Measurements from ENCODE around the gene BCL11A.
A peak's percentile ranks its signal among the peaks of the same experiment; 100 is the strongest.

BCL11A gene

GRCh38 chr2:60554646-60555065, 1.2 kb upstream of the BCL11A start:
- DNase-seq (ENCODE audit: low spot score) (no peak), ATAC-seq (ENCODE audit: low read depth) (peak; percentile 7)
- Histone ChIP-seq H3K9me3 (ENCODE audit: severe bottlenecking) (no peaks in the 10 kb centered on the region), H3K27ac (ENCODE audit: poor library complexity, severe bottlenecking) (peak overlapping the region; percentile 74), H3K36me3 (ENCODE audit: low read depth) (no peaks in the 10 kb centered on the region), H3K27me3 (ENCODE audit: insufficient read depth, poor library complexity, severe bottlenecking) (peaks cover 60% of the 10 kb centered on the region), H3K4me1 (ENCODE audit: insufficient read depth, poor library complexity, severe bottlenecking) (no peaks in the 10 kb centered on the region), H3K4me3 (ENCODE audit: severe bottlenecking) (peak overlapping the region; percentile 50)
- no peak for TF ChIP-seq CTCF (IDR thresholded peaks at IDR 0.05; ENCODE audit: poor library complexity, severe bottlenecking)

GRCh38 chr2:60554074-60554645, 706 bp upstream of the BCL11A start:
- TF ChIP-seq CTCF (IDR thresholded peaks at IDR 0.05; ENCODE audit: poor library complexity, severe bottlenecking): no peak
- H3K27ac ChIP-seq (ENCODE audit: poor library complexity, severe bottlenecking): peak overlapping the region; percentile 74
- no peaks in the 10 kb centered on the region for H3K36me3 ChIP-seq (ENCODE audit: low read depth)
- H3K27me3 ChIP-seq (ENCODE audit: insufficient read depth, poor library complexity, severe bottlenecking): peaks cover 62% of the 10 kb centered on the region
- H3K4me3 ChIP-seq (ENCODE audit: severe bottlenecking): peak overlapping the region; percentile 50
- H3K9me3 ChIP-seq (ENCODE audit: severe bottlenecking): no peaks in the 10 kb centered on the region
- H3K4me1 ChIP-seq (ENCODE audit: insufficient read depth, poor library complexity, severe bottlenecking): peaks cover under 1% of the 10 kb centered on the region
- ATAC-seq (ENCODE audit: low read depth): peak; percentile 28
- DNase-seq (ENCODE audit: low spot score): no peak

GRCh38 chr2:60552851-60553494, 481 bp downstream of the BCL11A start:
- no peaks in the 10 kb centered on the region for H3K36me3 ChIP-seq (ENCODE audit: low read depth)
- DNase-seq (ENCODE audit: low spot score): no peak
- no peak for TF ChIP-seq CTCF (IDR thresholded peaks at IDR 0.05; ENCODE audit: poor library complexity, severe bottlenecking)
- ATAC-seq (ENCODE audit: low read depth): no peak
- H3K4me1 ChIP-seq (ENCODE audit: insufficient read depth, poor library complexity, severe bottlenecking): peaks cover 10% of the 10 kb centered on the region
- H3K27ac ChIP-seq (ENCODE audit: poor library complexity, severe bottlenecking): peak overlapping the region; percentile 74
- H3K27me3 ChIP-seq (ENCODE audit: insufficient read depth, poor library complexity, severe bottlenecking): peaks cover 60% of the 10 kb centered on the region
- no peaks in the 10 kb centered on the region for H3K9me3 ChIP-seq (ENCODE audit: severe bottlenecking)
- H3K4me3 ChIP-seq (ENCODE audit: severe bottlenecking): peak overlapping the region; percentile 50

GRCh38 chr2:60552078-60552850, 1.2 kb downstream of the BCL11A start:
- DNase-seq (ENCODE audit: low spot score) (no peak), ATAC-seq (ENCODE audit: low read depth) (peak; percentile 4; the same call in 1 of the 3 replicates)
- H3K4me1 ChIP-seq (ENCODE audit: insufficient read depth, poor library complexity, severe bottlenecking): peaks cover 10% of the 10 kb centered on the region
- TF ChIP-seq CTCF (IDR thresholded peaks at IDR 0.05; ENCODE audit: poor library complexity, severe bottlenecking): no peak
- peak overlapping the region; percentile 50 for H3K4me3 ChIP-seq (ENCODE audit: severe bottlenecking)
- H3K9me3 ChIP-seq (ENCODE audit: severe bottlenecking): no peaks in the 10 kb centered on the region
- peak overlapping the region; percentile 74 for H3K27ac ChIP-seq (ENCODE audit: poor library complexity, severe bottlenecking)
- H3K36me3 ChIP-seq (ENCODE audit: low read depth): no peaks in the 10 kb centered on the region
- H3K27me3 ChIP-seq (ENCODE audit: insufficient read depth, poor library complexity, severe bottlenecking): peaks cover 53% of the 10 kb centered on the region

Measured in RWPE2 (cell line).